Liver (tissue), 9 donors: ENCODE data around the gene RPS6KC1. TPM values are rescaled to one million over a fixed set of nuclear protein-coding genes. Genes with fewer than 3 reads are reported as not detected.

Experiments
- DNase-seq: peaks from one replicate; pipeline ENCODE4 v3.0.0-alpha.2; 2017; ENCODE audit warnings: low spot score
- H3K27ac ChIP-seq, 2 donors: one replicate each; pipeline ENCODE4 v1.7.0; 2013; ENCODE audit warnings: inconsistent platforms in 2 of 2, low read length in 2 of 2, control low read depth in 1 of 2, low read depth in 1 of 2, mild to moderate bottlenecking in 1 of 2
- H3K27me3 ChIP-seq, 4 donors: one replicate each; pipeline versions ENCODE4 v1.6.1 to v1.7.0; 2013; ENCODE audit warnings: low read length in 3 of 4, inconsistent platforms in 1 of 4, mild to moderate bottlenecking in 1 of 4, moderate library complexity in 1 of 4; ENCODE audit not compliant: control insufficient read depth in 4 of 4, insufficient read depth in 4 of 4
- H3K36me3 ChIP-seq, 4 donors: one replicate each; pipeline versions ENCODE4 v1.6.1 to v1.7.0; 2013; ENCODE audit warnings: low read length in 3 of 4, mild to moderate bottlenecking in 3 of 4, low read depth in 1 of 4, moderate library complexity in 1 of 4; ENCODE audit not compliant: control insufficient read depth in 4 of 4, insufficient read depth in 3 of 4
- H3K4me1 ChIP-seq, 4 donors: one replicate each; pipeline versions ENCODE4 v1.6.1 to v1.7.0; 2013; ENCODE audit warnings: low read length in 3 of 4, mild to moderate bottlenecking in 3 of 4, moderate library complexity in 1 of 4; ENCODE audit not compliant: control insufficient read depth in 4 of 4, insufficient read depth in 4 of 4
- H3K4me3 ChIP-seq, 3 donors: one replicate each; pipeline versions ENCODE4 v1.6.1 to v1.7.0; 2013; ENCODE audit warnings: low read length in 3 of 3, control low read depth in 1 of 3, low read depth in 1 of 3, mild to moderate bottlenecking in 1 of 3
- H3K9ac ChIP-seq, 2 donors: one replicate each; pipeline ENCODE4 v1.7.0; 2013; ENCODE audit warnings: low read length in 2 of 2, mild to moderate bottlenecking in 2 of 2, moderate library complexity in 2 of 2, control low read depth in 1 of 2, low read depth in 1 of 2
- H3K9me3 ChIP-seq, 4 donors: one replicate each; pipeline versions ENCODE4 v1.6.1 to v1.7.0; 2013; ENCODE audit warnings: low read length in 3 of 4; ENCODE audit not compliant: control insufficient read depth in 4 of 4
- EGR1 ChIP-seq, 2 donors: IDR thresholded peaks; 2 replicates each; pipeline ENCODE4 v1.6.1; 2016 to 2018; ENCODE audit warnings: antibody characterized with exemption in 2 of 2, low read depth in 2 of 2
- FOXA1 ChIP-seq: IDR thresholded peaks from 2 replicates; pipeline ENCODE4 v1.6.1; 2016; ENCODE audit warnings: antibody characterized with exemption
- FOXA2 ChIP-seq: IDR thresholded peaks from 2 replicates; pipeline ENCODE4 v1.6.1; 2016; ENCODE audit warnings: antibody characterized with exemption
- GABPA ChIP-seq, 2 donors: IDR thresholded peaks in 1 of 2; conservative IDR thresholded peaks in 1 of 2; 2 replicates each; pipeline ENCODE4 v1.6.1; 2016; ENCODE audit warnings: antibody characterized with exemption in 2 of 2, mild to moderate bottlenecking in 1 of 2, moderate library complexity in 1 of 2
- HNF4A ChIP-seq, 2 donors: conservative IDR thresholded peaks; 2 replicates each; pipeline ENCODE4 v1.6.1; 2016; ENCODE audit warnings: antibody characterized with exemption in 2 of 2, mild to moderate bottlenecking in 2 of 2
- HNF4G ChIP-seq: IDR thresholded peaks from 2 replicates; pipeline ENCODE4 v1.6.1; 2016; ENCODE audit warnings: antibody characterized with exemption
- JUND ChIP-seq, 2 donors: IDR thresholded peaks; 2 replicates each; pipeline ENCODE4 v1.6.1; 2016; ENCODE audit warnings: antibody characterized with exemption in 2 of 2
- NR2F2 ChIP-seq: IDR thresholded peaks from 2 replicates; pipeline ENCODE4 v1.6.1; 2016; ENCODE audit warnings: antibody characterized with exemption
- RAD21 ChIP-seq, 2 donors: IDR thresholded peaks; 2 replicates each; pipeline ENCODE4 v1.6.1; 2016; ENCODE audit warnings: antibody characterized with exemption in 2 of 2, mild to moderate bottlenecking in 2 of 2
- RXRA ChIP-seq, 2 donors: IDR thresholded peaks; 2 replicates each; pipeline ENCODE4 v1.6.1; 2017 to 2018; ENCODE audit warnings: antibody characterized with exemption in 2 of 2, mild to moderate bottlenecking in 1 of 2
- SP1 ChIP-seq: IDR thresholded peaks from 2 replicates; pipeline ENCODE4 v1.6.1; 2018; ENCODE audit warnings: antibody characterized with exemption, mild to moderate bottlenecking
- TAF1 ChIP-seq: conservative IDR thresholded peaks from 2 replicates; pipeline ENCODE4 v1.6.1; 2016; ENCODE audit warnings: antibody characterized with exemption, mild to moderate bottlenecking
- YY1 ChIP-seq: IDR thresholded peaks from 2 replicates; pipeline ENCODE4 v1.6.1; 2016; ENCODE audit warnings: antibody characterized with exemption, mild to moderate bottlenecking
- WGBS: extraction: QIAGEN DNeasy Blood & Tissue Kit; methylation state at CpG from one replicate; pipeline ENCODE4 v1.1.7; 2013; 5-methylcytosine and 5-hydroxymethylcytosine counted together
- polyA plus RNA-seq, 2 donors: library from polyadenylated mRNA; stranded (reverse) in 1 of 2; unstranded in 1 of 2; fragments of 200-250 nt in 1 of 2; fragments of >200 nt in 1 of 2; fragmentation: Nextera tagmentation in 1 of 2; extraction: Ambion mirVana in 1 of 2; gene quantifications; one replicate each; pipeline versions ENCODE4 v1.2.1 to v1.2.3, GENCODE V29; 2013 to 2015
- total RNA-seq, 2 donors: library from RNA; depleted of rRNA; stranded (reverse); fragments of >200 nt; gene quantifications; one replicate each; pipeline ENCODE4 v1.2.3, GENCODE V29; 2014
- TF ChIP-seq, protein P1 (sequence below): IDR thresholded peaks from 2 replicates; pipeline ENCODE4 v1.6.1; 2016; ENCODE audit warnings: antibody characterized with exemption
- TF ChIP-seq, protein P2 (sequence below): IDR thresholded peaks from 2 replicates; pipeline ENCODE4 v1.6.1; 2016; ENCODE audit warnings: antibody characterized with exemption, mild to moderate bottlenecking
- TF ChIP-seq, protein P3 (sequence below): IDR thresholded peaks from 2 replicates; pipeline ENCODE4 v1.6.1; 2016; ENCODE audit warnings: antibody characterized with exemption
- TF ChIP-seq, protein P4 (sequence below): fragments of 150-350 bp; IDR thresholded peaks from 2 replicates; pipeline ENCODE4 v1.5.1; 2017; ENCODE audit warnings: improper control_type of control experiment, low read depth, low read length; ENCODE audit not compliant: missing input control
- TF ChIP-seq, protein P5 (sequence below): IDR thresholded peaks from 2 replicates; pipeline ENCODE4 v1.6.1; 2016; ENCODE audit warnings: antibody characterized with exemption
- donor health status: healthy.
- donor health status: healthy.
- donor health status: healthy.
- donor health status: healthy.
- donor health status: healthy.

The RPS6KC1 gene
- total and polyA plus RNA-seq, 4 donors = 3.5 to 15.6 (median 9.8) TPM

DNA sequence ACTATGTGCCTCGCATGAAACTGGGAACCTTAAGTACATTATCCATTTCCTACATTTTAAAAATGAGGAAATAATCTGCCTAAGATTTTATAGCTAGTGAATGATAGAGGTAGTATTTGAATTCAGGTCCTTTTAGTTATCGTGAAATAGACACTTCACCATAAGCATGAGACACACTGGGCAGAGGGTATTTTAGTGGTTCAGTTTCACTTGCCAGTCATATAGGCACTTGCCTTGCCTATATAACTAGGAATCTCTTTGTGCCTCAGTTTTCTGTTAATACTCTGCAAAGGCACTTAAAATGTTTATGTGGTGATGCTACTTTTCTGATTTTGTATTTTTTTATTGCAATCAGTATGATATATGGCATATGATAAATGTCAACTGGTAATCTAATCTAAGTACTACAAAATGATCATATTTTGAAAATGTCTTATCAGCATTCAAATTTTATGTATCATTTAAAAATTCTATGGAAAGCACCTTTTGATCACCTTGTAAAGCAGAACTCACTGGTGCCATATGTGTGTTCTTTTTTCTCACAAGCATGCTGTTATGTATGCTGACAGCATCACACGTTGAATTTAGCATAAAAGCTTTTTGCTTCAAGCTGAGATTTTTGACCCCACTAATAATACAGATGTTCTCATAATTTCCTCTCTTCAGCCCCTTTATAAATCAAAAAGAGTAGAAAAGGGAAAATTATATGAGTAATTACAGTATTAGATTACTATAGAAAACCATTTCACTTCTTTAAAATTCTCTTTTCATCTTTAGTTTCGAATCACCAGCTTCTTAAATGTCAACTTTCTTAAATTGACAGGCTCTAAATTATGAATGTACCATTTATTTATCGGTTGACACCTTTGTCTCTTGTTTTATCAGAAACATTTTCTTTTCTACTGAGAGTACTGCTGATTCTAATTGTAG lies 52.6 kb downstream of the RPS6KC1 start:
- H3K27me3 ChIP-seq = no peaks in the 10 kb centered on the region
- no peak overlapping the region for H3K27ac ChIP-seq
- no peak for TF ChIP-seq FOXA2
- TF ChIP-seq, protein P1, sequence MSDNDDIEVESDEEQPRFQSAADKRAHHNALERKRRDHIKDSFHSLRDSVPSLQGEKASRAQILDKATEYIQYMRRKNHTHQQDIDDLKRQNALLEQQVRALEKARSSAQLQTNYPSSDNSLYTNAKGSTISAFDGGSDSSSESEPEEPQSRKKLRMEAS = no peak
- no peak for TF ChIP-seq FOXA1
- H3K9ac ChIP-seq = no peak overlapping the region
- H3K9me3 ChIP-seq = no peaks in the 10 kb centered on the region
- no peak for DNase-seq
- no peaks in the 10 kb centered on the region for H3K4me1 ChIP-seq
- peaks cover 0 to 3% (median 0%) of the 10 kb centered on the region in 4 donors for H3K36me3 ChIP-seq
- H3K4me3 ChIP-seq = no peak overlapping the region
- 92% methylated on average over 5 of the region's 5 CpGs for WGBS

DNA sequence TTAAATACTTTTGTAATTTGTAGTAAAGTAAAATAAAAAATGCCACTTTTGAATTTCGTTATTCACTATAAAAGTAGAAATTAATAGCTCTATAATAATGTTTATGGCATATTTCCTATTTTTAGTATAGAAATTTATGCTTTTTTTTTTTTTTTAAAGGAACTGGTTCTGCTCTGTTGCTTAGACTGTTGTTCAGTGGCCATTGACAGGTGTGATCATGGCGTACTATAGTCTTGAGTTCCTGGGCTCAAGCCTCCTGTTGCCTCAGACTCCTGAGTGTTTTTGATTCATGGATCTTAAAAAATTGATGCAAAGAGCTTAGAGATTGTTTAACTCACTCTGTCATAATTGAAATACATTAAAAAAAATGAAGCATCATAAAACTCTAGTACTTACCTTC lies 53.6 kb downstream of the RPS6KC1 start:
- Histone ChIP-seq H3K4me1 (no peaks in the 10 kb centered on the region), H3K27me3 (no peaks in the 10 kb centered on the region), H3K9ac (no peak overlapping the region), H3K27ac (no peak overlapping the region), H3K36me3 (peaks cover 0 to 3% (median 0%) of the 10 kb centered on the region in 4 donors), H3K4me3 (no peak overlapping the region), H3K9me3 (no peaks in the 10 kb centered on the region)
- 97% methylated on average over 2 of the region's 2 CpGs for WGBS
- TF ChIP-seq, protein P2, sequence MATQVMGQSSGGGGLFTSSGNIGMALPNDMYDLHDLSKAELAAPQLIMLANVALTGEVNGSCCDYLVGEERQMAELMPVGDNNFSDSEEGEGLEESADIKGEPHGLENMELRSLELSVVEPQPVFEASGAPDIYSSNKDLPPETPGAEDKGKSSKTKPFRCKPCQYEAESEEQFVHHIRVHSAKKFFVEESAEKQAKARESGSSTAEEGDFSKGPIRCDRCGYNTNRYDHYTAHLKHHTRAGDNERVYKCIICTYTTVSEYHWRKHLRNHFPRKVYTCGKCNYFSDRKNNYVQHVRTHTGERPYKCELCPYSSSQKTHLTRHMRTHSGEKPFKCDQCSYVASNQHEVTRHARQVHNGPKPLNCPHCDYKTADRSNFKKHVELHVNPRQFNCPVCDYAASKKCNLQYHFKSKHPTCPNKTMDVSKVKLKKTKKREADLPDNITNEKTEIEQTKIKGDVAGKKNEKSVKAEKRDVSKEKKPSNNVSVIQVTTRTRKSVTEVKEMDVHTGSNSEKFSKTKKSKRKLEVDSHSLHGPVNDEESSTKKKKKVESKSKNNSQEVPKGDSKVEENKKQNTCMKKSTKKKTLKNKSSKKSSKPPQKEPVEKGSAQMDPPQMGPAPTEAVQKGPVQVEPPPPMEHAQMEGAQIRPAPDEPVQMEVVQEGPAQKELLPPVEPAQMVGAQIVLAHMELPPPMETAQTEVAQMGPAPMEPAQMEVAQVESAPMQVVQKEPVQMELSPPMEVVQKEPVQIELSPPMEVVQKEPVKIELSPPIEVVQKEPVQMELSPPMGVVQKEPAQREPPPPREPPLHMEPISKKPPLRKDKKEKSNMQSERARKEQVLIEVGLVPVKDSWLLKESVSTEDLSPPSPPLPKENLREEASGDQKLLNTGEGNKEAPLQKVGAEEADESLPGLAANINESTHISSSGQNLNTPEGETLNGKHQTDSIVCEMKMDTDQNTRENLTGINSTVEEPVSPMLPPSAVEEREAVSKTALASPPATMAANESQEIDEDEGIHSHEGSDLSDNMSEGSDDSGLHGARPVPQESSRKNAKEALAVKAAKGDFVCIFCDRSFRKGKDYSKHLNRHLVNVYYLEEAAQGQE = no peak
- TF ChIP-seq, protein P3, sequence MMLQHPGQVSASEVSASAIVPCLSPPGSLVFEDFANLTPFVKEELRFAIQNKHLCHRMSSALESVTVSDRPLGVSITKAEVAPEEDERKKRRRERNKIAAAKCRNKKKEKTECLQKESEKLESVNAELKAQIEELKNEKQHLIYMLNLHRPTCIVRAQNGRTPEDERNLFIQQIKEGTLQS = no peak
- TF ChIP-seq SP1 (no peak), EGR1 (IDR thresholded peaks at IDR 0.05; ENCODE audit: low read depth in 2 of 2) (no peak), NR2F2 (no peak), HNF4A (conservative IDR thresholded peaks at IDR 0.05) (no peak), RAD21 (IDR thresholded peaks at IDR 0.05) (no peak), FOXA1 (no peak), FOXA2 (no peak), JUND (IDR thresholded peaks at IDR 0.05) (no peak), RXRA (IDR thresholded peaks at IDR 0.05) (no peak), TAF1 (no peak), YY1 (no peak), GABPA (IDR thresholded peaks at IDR 0.05 in 1 of 2, conservative IDR thresholded peaks at IDR 0.05 in 1 of 2) (no peak), HNF4G (no peak)
- TF ChIP-seq, protein P4, sequence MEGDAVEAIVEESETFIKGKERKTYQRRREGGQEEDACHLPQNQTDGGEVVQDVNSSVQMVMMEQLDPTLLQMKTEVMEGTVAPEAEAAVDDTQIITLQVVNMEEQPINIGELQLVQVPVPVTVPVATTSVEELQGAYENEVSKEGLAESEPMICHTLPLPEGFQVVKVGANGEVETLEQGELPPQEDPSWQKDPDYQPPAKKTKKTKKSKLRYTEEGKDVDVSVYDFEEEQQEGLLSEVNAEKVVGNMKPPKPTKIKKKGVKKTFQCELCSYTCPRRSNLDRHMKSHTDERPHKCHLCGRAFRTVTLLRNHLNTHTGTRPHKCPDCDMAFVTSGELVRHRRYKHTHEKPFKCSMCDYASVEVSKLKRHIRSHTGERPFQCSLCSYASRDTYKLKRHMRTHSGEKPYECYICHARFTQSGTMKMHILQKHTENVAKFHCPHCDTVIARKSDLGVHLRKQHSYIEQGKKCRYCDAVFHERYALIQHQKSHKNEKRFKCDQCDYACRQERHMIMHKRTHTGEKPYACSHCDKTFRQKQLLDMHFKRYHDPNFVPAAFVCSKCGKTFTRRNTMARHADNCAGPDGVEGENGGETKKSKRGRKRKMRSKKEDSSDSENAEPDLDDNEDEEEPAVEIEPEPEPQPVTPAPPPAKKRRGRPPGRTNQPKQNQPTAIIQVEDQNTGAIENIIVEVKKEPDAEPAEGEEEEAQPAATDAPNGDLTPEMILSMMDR = no peak
- TF ChIP-seq, protein P1 = no peak
- TF ChIP-seq, protein P5, sequence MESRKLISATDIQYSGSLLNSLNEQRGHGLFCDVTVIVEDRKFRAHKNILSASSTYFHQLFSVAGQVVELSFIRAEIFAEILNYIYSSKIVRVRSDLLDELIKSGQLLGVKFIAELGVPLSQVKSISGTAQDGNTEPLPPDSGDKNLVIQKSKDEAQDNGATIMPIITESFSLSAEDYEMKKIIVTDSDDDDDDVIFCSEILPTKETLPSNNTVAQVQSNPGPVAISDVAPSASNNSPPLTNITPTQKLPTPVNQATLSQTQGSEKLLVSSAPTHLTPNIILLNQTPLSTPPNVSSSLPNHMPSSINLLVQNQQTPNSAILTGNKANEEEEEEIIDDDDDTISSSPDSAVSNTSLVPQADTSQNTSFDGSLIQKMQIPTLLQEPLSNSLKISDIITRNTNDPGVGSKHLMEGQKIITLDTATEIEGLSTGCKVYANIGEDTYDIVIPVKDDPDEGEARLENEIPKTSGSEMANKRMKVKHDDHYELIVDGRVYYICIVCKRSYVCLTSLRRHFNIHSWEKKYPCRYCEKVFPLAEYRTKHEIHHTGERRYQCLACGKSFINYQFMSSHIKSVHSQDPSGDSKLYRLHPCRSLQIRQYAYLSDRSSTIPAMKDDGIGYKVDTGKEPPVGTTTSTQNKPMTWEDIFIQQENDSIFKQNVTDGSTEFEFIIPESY = no peak
- no peak for DNase-seq
